Measurements from ENCODE around the gene ESRRG. TPM values are rescaled to one million over a fixed set of nuclear protein-coding genes. Genes with fewer than 3 reads are reported as not detected.
A peak's percentile ranks its signal among the peaks of the same experiment; 100 is the strongest.
"Not testable (repeated sequence)": the region's sequence is repeated elsewhere in the genome, so short reads cannot be mapped to it uniquely, and the experiment has no call there.

Gene ESRRG
- total RNA-seq, 1 donor = not detected

GRCh38 chr1:216576234-216576937 is 146.8 kb downstream of the ESRRG start:
- no peak for DNase-seq (ENCODE audit: low read depth in 2 of 3, low spot score in 2 of 3)

- DNase-seq (ENCODE audit: low read depth in 2 of 3, low spot score in 2 of 3) = peak in 1 of 3 donors; percentile 0
Observed at GRCh38 chr1:216566641-216567205, 156.5 kb downstream of the ESRRG start.

- DNase-seq (ENCODE audit: low read depth in 2 of 3, low spot score in 2 of 3) = no peak
Observed at GRCh38 chr1:216563087-216563486, 160.1 kb downstream of the ESRRG start.

- DNase-seq (ENCODE audit: low read depth in 2 of 3, low spot score in 2 of 3) = no peak
Observed at GRCh38 chr1:216562383-216562782, 160.8 kb downstream of the ESRRG start.

- DNase-seq (ENCODE audit: low read depth in 2 of 3, low spot score in 2 of 3) = no peak
Observed at GRCh38 chr1:216560527-216560926, 162.7 kb downstream of the ESRRG start.

GRCh38 chr1:216559359-216559758 is 163.9 kb downstream of the ESRRG start:
- DNase-seq (ENCODE audit: low read depth in 2 of 3, low spot score in 2 of 3) = no peak

GRCh38 chr1:216555653-216556052 is 167.6 kb downstream of the ESRRG start:
- DNase-seq (ENCODE audit: low read depth in 2 of 3, low spot score in 2 of 3) = no peak

- DNase-seq (ENCODE audit: low read depth in 2 of 3, low spot score in 2 of 3) = no peak
Observed at GRCh38 chr1:216554934-216555333, 168.3 kb downstream of the ESRRG start.

- DNase-seq (ENCODE audit: low read depth in 2 of 3, low spot score in 2 of 3) = no peak
Observed at GRCh38 chr1:216553766-216554165, 169.5 kb downstream of the ESRRG start.

GRCh38 chr1:216553040-216553439 is 170.2 kb downstream of the ESRRG start:
- no peak for DNase-seq (ENCODE audit: low read depth in 2 of 3, low spot score in 2 of 3)

- DNase-seq (ENCODE audit: low read depth in 2 of 3, low spot score in 2 of 3) = no peak
Observed at GRCh38 chr1:216549796-216550195, 173.4 kb downstream of the ESRRG start.

- DNase-seq (ENCODE audit: low read depth in 2 of 3, low spot score in 2 of 3) = no peak
Observed at GRCh38 chr1:216542741-216543140, 180.5 kb downstream of the ESRRG start.

GRCh38 chr1:216542263-216542662 is 181.0 kb downstream of the ESRRG start:
- no peak for DNase-seq (ENCODE audit: low read depth in 2 of 3, low spot score in 2 of 3)

GRCh38 chr1:216535751-216536150 is 187.5 kb downstream of the ESRRG start:
- DNase-seq (ENCODE audit: low read depth in 2 of 3, low spot score in 2 of 3) = no peak

- DNase-seq (ENCODE audit: low read depth in 2 of 3, low spot score in 2 of 3) = no peak
Observed at GRCh38 chr1:216535059-216535458, 188.2 kb downstream of the ESRRG start.

GRCh38 chr1:216533776-216534175 is 189.5 kb downstream of the ESRRG start:
- DNase-seq (ENCODE audit: low read depth in 2 of 3, low spot score in 2 of 3) = no peak

- DNase-seq (ENCODE audit: low read depth in 2 of 3, low spot score in 2 of 3) = no peak
Observed at GRCh38 chr1:216532251-216532798, 190.9 kb downstream of the ESRRG start.

- peak in 2 of 3 donors; percentile 5 for DNase-seq (ENCODE audit: low read depth in 2 of 3, low spot score in 2 of 3)
Observed at GRCh38 chr1:216531263-216532239, 191.7 kb downstream of the ESRRG start.

- not testable (repeated sequence) for DNase-seq (ENCODE audit: low read depth in 2 of 3, low spot score in 2 of 3)
Observed at GRCh38 chr1:216529851-216530250, 193.4 kb downstream of the ESRRG start.

- DNase-seq (ENCODE audit: low read depth in 2 of 3, low spot score in 2 of 3) = no peak
Observed at GRCh38 chr1:216528816-216529215, 194.4 kb downstream of the ESRRG start.

All from hematopoietic multipotent progenitor cell (in vitro differentiated cells).